Liver (tissue), 3 donors: ENCODE data around the gene NAT8L.

Source experiments
- ATF3 ChIP-seq: IDR thresholded peaks from 2 replicates; pipeline ENCODE4 v1.6.1; 2016; ENCODE audit warnings: antibody characterized with exemption
- CTCF ChIP-seq: fragments of 150-350 bp; IDR thresholded peaks from 2 replicates; pipeline ENCODE4 v1.5.1; 2017; ENCODE audit warnings: improper control_type of control experiment, low read depth, low read length; ENCODE audit not compliant: missing input control
- GABPA ChIP-seq, 2 donors: IDR thresholded peaks in 1 of 2; conservative IDR thresholded peaks in 1 of 2; 2 replicates each; pipeline ENCODE4 v1.6.1; 2016; ENCODE audit warnings: antibody characterized with exemption in 2 of 2, mild to moderate bottlenecking in 1 of 2, moderate library complexity in 1 of 2
- JUND ChIP-seq, 2 donors: IDR thresholded peaks; 2 replicates each; pipeline ENCODE4 v1.6.1; 2016; ENCODE audit warnings: antibody characterized with exemption in 2 of 2
- NR2F2 ChIP-seq: IDR thresholded peaks from 2 replicates; pipeline ENCODE4 v1.6.1; 2016; ENCODE audit warnings: antibody characterized with exemption
- RXRA ChIP-seq, 2 donors: IDR thresholded peaks; 2 replicates each; pipeline ENCODE4 v1.6.1; 2017 to 2018; ENCODE audit warnings: antibody characterized with exemption in 2 of 2, mild to moderate bottlenecking in 1 of 2
- TAF1 ChIP-seq: conservative IDR thresholded peaks from 2 replicates; pipeline ENCODE4 v1.6.1; 2016; ENCODE audit warnings: antibody characterized with exemption, mild to moderate bottlenecking
- YY1 ChIP-seq: IDR thresholded peaks from 2 replicates; pipeline ENCODE4 v1.6.1; 2016; ENCODE audit warnings: antibody characterized with exemption, mild to moderate bottlenecking
- donor health status: healthy.
- donor health status: healthy.

- TF ChIP-seq CTCF (no peak), RXRA (IDR thresholded peaks at IDR 0.05) (no peak), JUND (IDR thresholded peaks at IDR 0.05) (no peak), NR2F2 (no peak), ATF3 (no peak), GABPA (IDR thresholded peaks at IDR 0.05 in 1 of 2, conservative IDR thresholded peaks at IDR 0.05 in 1 of 2) (no peak), YY1 (no peak), TAF1 (no peak)
Measured at GRCh38 chr4:2068566-2068965, 9.4 kb downstream of the NAT8L start.
